HG03439 (cell line): ENCODE data around the gene MYL3.

Source experiments
- ATAC-seq: cut with Tn5 transposase; IDR thresholded peaks from one replicate; pipeline ENCODE4 v1.9.1; 2021; ENCODE audit warnings: mild to moderate bottlenecking, moderate library complexity; ENCODE audit not compliant: unreplicated experiment

MYL3 gene

GRCh38 chr3:46866032-46866595, 2.9 kb upstream of the MYL3 start:
- no peak for ATAC-seq

GRCh38 chr3:46865546-46865945, 2.3 kb upstream of the MYL3 start:
- no peak for ATAC-seq

- ATAC-seq = no peak
These were observed 1.8 kb upstream of the MYL3 start for GRCh38 chr3:46865031-46865507.

GRCh38 chr3:46864061-46864881, 1.0 kb upstream of the MYL3 start:
- ATAC-seq = no peak

GRCh38 chr3:46862369-46863025, 747 bp downstream of the MYL3 start:
- no peak for ATAC-seq

- no peak for ATAC-seq
These were observed 1.5 kb downstream of the MYL3 start for GRCh38 chr3:46861605-46862368.

- ATAC-seq = no peak
These were observed 2.2 kb downstream of the MYL3 start for GRCh38 chr3:46860810-46861604.

- ATAC-seq = no peak
These were observed 3.0 kb downstream of the MYL3 start for GRCh38 chr3:46860017-46860809.

GRCh38 chr3:46859001-46859710, 4.1 kb downstream of the MYL3 start:
- no peak for ATAC-seq

GRCh38 chr3:46858456-46858855, 4.8 kb downstream of the MYL3 start:
- no peak for ATAC-seq

- no peak for ATAC-seq
These were observed 5.5 kb downstream of the MYL3 start for GRCh38 chr3:46857485-46858341.

- no peak for ATAC-seq
These were observed 6.4 kb downstream of the MYL3 start for GRCh38 chr3:46856576-46857471.

- ATAC-seq = no peak
These were observed 8.7 kb downstream of the MYL3 start for GRCh38 chr3:46854555-46854991.

GRCh38 chr3:46853441-46854415, 9.5 kb downstream of the MYL3 start:
- ATAC-seq = no peak

- no peak for ATAC-seq
These were observed 10.3 kb downstream of the MYL3 start for GRCh38 chr3:46852839-46853355.

GRCh38 chr3:46852334-46852720, 10.9 kb downstream of the MYL3 start:
- ATAC-seq = no peak
